HG03139 (cell line): ENCODE measurements around the gene CIC.

Source experiments
- ATAC-seq: cut with Tn5 transposase; IDR thresholded peaks from one replicate; pipeline ENCODE4 v1.9.1; 2021; ENCODE audit not compliant: unreplicated experiment

The CIC gene

DNA sequence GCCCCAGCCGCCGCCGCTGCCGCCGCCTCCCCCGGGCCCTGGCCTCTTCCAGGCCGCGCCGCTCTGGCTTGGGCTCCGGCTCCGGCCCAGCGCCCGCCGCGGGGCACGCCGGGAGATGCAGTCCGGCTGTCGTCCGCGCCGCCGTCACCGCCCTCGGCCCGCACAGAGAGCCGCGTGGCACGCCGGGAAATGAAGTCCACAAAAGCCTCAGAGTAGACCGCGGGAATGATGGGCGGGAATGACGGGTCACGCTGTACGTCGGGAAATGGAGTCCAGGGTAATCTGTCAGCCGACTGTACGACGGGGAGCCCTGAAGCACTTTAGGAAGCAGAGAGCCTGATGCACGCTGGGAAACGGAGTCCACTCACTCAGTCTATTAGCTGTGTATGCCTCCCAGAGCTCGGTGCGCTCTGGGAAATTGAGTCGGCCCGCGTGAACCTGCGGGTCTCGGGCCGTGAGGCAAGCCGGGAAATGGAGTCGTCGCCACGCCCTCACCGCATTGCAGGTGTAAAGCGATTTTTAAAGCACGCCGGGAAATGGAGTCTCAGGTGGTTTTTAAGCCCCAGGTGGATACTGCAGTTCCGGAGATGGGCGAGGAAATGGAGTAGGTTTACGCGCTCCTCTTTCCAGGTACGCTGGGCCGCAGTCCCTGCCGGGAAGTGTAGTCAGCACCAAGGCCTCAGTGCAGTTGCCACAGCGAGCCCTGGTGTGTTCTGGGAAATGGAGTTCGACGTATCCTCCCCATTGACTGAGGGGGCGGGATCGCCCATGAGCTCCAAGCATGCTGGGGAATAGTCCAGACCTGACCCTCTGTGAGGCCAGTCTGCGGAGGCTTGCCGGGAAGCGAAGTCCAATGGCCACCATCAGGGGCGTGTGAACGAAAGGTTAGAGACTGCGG is 26.3 kb upstream of the CIC start, which contains the start of gene GSK3A:
TSS of gene GSK3A (minus strand) at position 91 of the 898 bp plus-strand sequence. CDS start 137 bp downstream, outside the sequence.
- peak; percentile 53 for ATAC-seq

DNA sequence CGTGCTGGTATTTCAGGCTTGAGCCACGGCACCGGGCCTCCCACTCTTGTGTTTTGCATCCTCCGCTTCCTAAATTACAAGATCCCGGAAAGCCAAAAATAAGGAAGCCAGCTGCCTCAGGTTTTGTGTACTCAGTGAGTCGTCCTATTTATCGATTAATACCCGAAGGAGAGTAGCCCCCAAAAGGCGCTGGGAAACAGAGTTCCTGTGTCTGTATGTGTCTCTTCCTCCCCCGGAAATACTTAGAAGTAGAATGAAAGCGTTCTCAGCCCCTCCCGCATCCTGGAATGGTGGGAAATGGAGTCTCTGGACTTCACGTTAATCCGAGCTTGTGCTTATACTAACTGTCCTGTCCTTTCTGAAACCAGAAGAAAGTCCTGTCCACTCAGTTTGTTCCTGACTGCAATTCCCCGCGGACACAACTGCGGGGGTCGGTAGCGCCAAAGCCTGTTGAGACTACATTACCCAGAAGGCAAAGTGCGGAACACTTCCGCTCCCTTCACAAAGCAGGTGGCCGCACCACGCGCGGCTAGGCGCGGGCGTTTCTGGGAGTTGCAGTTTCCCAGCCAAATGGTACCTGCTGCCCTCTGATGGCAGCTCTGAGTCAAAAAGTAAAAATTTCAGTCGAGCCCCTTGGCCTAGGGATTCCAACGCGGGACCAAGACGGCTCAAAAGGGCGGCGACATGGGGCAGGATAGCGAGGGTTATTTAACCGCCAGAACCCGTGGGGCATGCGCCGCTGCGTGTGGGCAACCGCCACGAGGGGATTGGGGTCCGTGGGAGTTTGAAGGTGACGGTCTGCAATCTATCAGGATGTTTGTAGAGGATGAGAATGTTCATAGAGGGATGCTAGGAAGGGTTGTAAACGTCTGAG is 24.5 kb upstream of the CIC start:
- ATAC-seq, result peak; percentile 25

DNA sequence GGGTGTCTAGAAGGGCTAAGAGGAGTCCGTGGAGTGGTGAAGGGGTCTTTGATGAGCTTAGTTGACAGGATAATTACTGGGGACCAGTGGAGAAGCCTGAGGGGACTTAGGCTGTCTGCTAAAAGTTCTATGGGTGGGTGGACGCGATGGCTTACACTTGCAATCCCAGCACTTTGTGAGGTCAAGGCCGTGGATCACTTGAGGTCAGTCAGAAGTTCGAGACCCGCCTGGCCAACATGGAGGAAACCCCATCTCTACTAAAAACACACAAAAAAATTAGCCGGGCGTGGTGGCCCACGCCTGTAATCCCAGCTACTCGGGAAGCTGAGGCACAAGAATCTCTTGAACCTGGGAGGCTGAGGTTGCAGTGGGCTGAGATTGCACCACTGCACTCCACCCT is 23.8 kb upstream of the CIC start:
- no peak for ATAC-seq

DNA sequence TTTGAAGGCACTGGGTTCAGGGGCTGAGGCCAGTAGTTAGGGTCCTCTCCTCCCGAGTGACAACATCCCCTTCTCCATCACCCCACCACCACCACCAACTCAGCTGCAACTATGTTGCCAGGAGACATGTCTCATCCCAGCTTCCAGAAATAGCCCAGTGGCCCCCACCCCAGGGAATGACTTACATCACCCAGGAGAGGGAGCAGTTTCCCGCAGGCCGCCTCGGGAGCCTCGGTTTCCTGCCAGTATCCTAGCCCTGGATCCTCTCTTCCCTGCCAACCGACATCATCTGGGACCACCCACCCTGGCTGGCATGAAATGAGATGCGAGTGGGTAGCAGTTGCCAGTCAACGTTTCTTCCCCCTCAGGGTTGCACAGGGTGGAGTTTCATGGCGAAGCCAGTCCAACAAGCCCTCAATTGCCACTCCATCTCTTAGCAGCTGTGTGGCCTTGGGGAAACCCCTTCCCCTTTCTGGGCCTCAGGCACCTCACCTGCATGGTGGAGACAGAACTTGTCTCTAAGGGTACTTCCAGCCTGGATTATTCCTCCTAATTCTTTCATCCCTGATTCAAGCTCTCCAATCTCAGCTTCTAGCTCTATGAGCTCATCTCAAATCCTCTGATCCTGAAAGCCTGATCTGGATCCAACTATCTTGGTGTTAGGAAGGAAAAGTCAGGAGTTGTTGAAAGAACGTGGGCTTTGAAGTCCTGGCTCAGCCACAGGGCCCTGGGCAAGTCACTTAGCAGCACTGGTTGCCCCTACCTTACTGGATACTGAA is 22.7 kb upstream of the CIC start:
- ATAC-seq, result no peak

DNA sequence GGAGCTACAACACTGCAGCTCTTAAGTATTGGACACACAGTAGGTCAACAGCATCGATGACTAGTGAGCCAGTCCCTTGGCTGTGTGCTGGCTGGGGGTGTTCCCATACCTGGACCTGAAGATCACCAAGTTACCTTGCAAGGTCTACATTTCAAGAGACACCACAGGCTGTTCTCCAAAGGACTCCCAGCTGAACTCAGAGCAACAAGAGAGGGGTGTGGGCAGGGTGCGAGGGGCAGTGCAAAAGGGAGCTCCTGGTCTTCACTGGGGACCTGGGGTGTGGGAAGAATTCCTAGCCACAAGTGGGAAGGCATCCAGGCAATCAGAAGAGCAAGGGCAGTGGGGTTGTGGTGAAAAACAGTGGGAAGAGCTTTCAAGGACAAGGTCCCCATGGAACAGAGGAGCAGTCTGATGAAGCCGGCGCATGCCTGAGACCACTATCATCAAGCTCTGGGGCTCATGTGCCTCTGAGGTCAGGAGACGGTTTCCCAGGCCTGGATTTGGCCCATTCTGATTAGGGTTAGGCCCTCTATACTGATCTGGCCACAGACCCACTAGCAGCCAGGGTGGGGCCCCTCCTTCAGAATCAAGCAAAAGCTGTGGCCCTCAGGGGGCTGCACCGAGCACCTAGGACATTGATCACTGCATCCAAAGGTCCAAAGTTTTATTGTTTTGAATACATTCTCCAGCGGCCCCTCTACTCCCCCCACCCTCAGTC is 22.0 kb upstream of the CIC start:
- ATAC-seq, result no peak

DNA sequence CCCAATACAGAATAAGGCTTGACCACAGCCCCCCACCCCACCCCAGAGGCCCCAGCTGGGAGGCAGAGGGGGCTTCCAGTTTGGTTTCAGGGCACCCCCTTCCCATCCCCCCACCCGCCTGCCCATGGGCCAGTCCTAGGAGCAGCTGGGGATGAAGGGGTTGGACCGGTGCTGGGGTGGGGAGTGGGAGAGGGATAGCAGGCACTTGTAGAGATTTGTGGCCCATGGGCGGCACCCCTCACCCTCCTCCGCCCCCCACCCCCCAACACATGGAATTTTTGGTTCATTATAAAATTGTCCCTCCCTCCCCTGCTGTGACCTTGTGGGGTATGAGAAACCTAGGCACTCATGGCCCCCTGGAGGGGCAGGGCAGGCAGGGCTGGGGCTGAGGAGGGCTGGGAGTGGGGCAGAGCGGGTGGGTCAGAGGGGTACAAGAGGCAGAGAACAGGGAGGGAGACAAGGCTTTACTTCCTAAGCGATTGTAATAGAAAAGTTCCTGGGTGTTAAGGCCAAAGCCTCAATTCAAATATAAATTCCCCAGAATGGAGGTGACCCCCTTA is 21.3 kb upstream of the CIC start:
- no peak for ATAC-seq

DNA sequence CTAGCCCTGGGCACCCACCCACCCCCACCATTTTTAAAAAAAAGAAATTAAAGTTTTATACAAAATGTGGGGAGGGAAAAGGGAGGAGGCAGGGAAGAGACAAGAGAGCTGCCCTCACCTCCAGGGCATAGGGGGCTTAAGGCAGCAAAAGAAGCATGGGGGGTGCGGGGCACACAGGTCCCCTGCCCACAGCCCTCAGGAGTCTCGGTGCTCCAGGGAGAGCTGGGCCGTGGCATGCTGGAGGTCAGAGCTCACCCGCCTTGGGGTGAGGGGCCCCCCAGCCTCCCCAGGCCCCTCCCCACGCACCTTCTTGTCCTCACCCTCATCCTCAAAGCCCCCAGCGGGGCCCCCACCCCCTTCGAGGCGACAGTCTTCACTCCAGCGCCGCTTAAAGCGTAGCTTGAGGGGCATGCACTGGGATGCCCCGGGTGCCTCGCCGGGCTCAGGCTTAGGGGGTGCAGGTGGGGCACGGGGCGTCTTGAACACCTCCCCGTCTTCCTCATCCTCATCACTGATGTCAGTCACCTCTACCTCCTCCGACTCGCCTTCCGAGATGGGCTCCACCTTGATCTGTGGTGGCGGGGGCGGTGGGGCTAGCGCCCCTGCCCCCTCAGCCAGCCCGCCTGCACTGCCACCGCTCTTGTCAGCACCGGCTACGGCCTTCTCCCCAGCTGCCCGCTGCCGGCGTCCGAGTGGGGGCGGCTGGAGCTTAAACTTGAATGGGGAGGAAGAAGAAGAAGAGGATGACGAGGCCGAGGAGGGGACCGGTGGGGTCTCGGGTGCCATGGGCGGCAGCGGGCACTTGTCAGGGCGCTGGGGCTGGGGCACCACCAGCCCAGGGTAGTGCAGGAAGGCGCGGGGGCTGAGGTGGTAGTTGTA is 20.5 kb upstream of the CIC start:
- ATAC-seq, result no peak

DNA sequence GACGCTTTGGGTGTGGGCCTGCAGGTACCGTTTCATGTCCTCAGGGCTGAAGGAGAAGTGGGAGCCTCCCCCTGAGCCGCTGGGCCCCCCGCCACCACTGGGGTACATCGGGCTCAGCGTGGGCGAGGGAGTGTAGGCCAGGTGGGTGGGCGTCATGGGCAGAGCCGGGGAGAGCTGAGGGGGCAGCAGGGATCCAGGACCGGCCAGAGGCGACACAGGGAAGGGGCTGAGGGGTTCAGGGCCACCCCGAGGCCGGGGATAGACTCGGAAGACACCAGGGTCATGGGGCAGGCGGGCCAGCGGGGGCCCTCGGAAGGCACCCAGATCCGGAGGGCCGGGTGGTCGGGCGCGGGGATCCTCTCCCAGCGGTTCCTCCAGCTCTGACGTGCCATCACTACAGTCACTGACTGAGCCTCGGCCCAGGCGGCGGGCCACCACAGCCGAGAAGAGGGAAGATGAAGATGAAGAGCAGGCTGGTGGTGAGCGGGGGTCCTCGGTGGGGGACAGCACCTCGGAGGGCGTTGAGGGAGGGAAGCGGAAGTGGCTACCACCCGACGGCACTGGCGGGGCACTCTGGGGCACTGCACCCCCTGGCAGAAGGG is 19.8 kb upstream of the CIC start:
- no peak for ATAC-seq

DNA sequence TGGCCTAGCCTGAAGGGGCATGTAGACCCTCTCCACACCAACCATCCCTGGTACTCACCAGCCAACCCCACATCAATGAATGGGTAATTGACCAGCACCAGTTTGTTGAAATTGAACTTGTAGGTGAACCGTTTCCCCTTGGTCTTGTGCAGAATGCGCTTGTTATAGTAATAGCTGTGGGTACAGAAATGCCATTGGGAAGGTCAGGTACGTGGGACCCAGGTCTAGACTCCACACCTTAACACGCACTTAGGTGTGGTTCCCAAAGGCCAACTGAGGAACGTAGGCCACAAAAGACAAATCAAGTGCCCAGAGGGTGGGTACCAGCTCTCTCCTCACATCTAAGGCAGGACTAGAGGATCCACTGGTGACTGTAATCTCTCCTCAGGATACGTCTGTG is 19.3 kb upstream of the CIC start:
- ATAC-seq, result no peak

DNA sequence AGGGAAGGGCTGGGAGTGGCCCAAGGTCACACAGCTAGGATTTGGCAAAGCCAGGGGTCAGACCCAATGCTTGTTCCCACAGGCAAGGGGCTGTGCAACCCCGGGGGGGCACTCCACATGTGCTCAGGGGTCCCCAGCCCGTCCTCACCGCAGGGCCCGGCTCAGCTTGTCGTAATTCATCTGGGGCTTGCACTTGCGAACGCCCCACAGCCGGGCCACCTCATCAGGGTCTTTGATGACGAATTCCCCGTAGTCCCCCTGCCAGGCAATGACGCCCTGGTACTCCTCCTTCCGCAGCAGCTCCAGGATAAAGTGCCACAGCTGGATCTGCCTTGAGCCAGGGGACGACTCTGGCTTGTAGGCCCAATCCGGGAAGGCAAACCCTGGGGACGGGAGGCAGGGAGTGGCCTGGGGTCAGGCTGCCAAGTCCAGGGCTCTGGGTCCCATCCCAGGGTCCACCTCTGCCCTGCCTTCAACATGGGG is 18.8 kb upstream of the CIC start:
- ATAC-seq, result no peak

DNA sequence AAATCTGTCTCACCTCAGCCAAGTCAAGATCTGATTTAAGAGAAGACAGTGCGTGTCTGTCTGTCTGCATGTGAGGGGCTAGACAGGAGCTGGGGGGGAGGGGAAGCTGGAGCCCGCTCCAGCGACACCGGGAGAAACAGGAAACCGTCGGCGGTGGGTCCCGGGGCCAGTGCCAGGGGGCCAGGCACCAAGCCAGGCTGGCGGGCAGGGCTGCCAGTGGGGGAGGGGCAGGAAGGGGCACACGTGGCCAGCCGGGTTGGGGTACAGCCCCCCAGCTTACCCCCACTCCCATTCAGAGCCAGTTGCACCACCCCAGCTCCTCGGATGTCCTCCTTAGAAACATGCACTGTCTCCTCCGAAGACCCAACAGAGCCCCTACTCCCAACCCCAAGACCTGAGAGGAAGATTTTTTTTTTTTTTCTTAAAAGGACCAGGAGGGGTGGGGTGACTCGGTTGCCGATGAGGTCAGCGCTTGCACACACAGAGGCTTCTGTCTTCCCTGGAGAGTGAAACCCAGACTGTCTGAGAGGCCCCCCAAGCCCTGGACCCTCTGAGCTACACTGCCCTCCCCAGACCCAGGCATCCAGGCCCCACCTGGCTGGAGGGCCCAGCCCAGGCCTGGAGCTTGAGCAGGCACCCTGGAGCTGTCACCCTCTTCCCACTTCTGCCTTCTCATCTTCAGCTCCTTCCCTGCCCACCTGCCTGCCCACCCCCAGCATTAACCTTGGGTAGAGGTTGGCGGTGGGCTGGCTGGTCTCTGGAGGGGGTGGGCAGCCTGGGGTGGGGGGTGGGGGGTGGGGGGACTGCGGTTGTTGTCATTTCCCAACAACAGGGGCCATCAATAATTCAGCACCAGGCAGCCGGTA is 18.2 kb upstream of the CIC start:
- ATAC-seq, result no peak

DNA sequence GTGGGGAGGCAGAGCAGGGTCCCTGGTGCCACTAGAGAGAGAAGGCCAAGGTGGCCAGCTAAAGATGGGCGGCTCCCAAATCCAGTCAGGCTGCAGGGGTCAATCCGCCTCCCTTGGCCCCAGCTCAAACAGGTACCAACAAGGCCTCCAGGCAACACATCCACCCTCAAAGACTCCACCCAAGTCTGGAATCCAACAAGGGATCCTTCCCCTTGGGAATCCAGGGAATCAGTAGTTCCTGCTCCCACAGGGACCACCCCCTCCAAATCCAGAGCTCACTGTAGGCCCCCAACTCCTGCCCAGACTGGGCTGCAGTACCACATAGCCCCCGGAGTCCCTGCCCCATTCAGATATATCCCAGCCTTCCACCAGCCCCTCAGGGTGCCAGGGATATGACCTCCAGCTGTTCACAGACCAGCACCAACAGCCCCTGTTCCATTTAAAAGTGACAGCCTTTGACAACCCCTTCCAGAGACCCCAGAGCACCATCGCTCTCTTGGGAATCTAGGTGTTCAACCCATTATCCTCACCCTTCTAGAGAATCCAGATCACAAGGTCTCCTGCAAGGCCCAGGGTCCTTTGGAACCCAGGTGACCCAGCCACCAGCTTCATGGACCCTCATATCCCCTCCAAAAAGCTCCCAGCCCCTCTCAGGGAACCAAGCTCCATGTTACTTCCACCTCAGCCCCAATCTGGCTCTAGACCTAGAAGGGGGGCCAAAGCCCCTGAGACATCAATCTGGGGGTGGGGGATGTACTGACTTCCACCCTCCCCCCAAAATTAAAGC is 17.3 kb upstream of the CIC start:
- ATAC-seq, result no peak

DNA sequence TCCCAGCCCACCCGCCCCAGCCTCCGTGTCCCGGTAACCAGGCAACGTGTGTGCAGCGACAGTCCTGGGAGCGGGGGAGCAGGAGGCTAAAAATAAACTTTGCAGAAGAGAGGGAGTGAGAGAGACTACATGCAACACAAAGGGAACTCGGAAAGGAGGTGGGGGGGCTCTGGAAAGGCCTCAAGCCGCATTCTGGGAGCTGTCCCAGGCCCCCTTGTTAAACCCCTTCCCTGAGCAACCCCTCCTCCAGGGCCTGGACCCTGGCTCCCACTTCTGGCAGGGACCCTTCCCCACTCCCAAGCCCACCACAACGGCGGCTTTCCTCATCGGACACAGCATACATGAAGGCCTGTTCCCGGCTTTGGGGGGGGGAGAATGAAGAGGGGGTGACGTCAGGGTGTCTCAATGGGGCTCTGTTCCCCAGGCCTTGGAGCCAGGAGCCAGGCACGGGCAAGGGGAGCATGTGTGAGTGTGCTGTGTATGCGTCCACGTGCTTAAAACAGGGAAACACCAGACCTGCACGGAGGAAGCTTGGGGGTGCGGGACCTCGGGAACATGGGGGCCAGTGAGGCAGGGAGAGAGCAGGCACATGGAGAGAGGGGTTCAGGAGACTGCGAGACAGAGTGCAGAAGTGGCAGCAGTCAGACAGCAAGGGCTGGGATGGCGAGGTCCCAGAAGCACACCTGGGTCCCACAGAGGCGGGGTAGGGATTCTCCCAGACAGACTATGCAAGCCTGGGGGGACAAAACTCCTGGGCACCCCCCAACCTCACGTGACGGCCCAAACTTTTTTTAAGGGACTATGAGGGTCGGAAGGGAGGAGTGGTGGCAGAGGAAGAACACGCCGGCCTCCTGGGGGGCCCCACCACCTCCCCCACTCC is 16.4 kb upstream of the CIC start:
- no peak for ATAC-seq

DNA sequence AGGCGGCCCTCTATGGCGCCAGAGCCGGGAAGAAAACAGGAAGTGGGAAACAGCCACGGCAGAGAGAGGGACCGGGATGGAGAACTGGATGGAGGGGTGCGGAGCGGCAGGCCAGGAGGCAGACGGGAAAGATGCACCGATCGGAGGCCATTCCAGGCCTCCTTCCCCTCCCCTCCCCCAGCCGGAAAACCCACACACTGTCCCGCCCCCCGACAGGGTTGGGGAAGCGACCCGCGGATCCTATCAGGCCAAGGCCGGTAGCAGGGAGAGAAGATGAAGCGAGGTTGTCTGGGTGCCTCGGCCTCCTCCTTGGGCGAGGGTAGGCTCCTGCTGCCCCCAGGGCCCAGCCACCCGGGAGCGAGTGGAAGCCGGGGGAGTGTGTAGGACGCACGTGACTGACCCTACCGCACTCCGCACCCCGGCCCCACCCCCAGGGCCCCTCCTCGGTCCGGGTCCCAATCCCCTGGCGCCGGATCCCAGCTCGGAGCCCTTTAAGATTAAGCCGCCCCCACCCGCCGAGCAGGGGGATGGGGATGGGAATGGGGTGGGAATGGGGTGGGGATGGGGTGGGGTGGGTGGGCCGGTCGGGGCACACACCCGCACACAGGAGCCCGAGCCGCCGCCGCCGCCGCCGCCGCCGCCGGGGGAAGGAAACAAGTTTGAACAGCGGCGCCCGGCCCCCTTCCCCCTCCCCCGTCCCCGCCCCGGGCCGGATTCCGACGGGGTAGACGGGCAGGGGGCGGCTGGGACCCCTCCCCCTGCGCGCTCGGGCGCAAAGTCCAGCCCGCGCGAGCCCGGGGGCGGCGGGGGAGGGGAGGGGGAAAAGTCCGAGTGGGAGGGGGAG is 15.6 kb upstream of the CIC start:
- ATAC-seq, result peak; percentile 17
